22Rv1 (cell line): ENCODE results near the gene SUSD6.
A peak's percentile ranks its signal among the peaks of the same experiment; 100 is the strongest.

Experiments used
- H3K27ac ChIP-seq: fragments of 450-650 bp; 2 replicates; pipeline ENCODE4 v1.5.1; 2017
- CTCF ChIP-seq: fragments of 450-650 bp; IDR thresholded peaks from 2 replicates; pipeline ENCODE4 v1.5.1; 2017; ENCODE audit warnings: mild to moderate bottlenecking
- ZFX ChIP-seq: fragments of 450-650 bp; IDR thresholded peaks from 2 replicates; pipeline ENCODE4 v1.6.1; 2017; ENCODE audit warnings: antibody characterized with exemption, borderline replicate concordance

Gene SUSD6

GRCh38 chr14:69611172-69612013 lies at the start of gene SUSD6:
Gene SUSD6, plus strand, starts transcription at chr14:69611596. Its CDS starts 46,997 bp downstream, at chr14:69658593.
- H3K27ac ChIP-seq = peak within 1 kb of the TSS; percentile 69

GRCh38 chr14:69561893-69562292 lies 49.5 kb upstream of the SUSD6 start:
- TF ChIP-seq CTCF = no peak
- TF ChIP-seq ZFX = no peak
- H3K27ac ChIP-seq = no peak overlapping the region

More at GRCh38 chr14:69611172-69612013, at the start of gene SUSD6:
- TF ChIP-seq CTCF (no peak), ZFX (no peak)

GRCh38 chr14:69567563-69567962 lies 43.8 kb upstream of the SUSD6 start:
- TF ChIP-seq CTCF (no peak), ZFX (no peak)
- no peak overlapping the region for H3K27ac ChIP-seq

- TF ChIP-seq ZFX (no peak), CTCF (no peak)
- H3K27ac ChIP-seq = no peak overlapping the region
These were observed 41.5 kb upstream of the SUSD6 start for GRCh38 chr14:69569859-69570258.

- no peak for TF ChIP-seq ZFX
- TF ChIP-seq CTCF = no peak
- H3K27ac ChIP-seq = no peak overlapping the region
These were observed 40.5 kb upstream of the SUSD6 start for GRCh38 chr14:69570836-69571330.

- peak overlapping the region; percentile 77 for H3K27ac ChIP-seq
- no peak for TF ChIP-seq CTCF
- no peak for TF ChIP-seq ZFX
These were observed 39.9 kb upstream of the SUSD6 start for GRCh38 chr14:69571449-69572029.
